Measurements from ENCODE around the gene ABCA13.

Gene ABCA13

DNA sequence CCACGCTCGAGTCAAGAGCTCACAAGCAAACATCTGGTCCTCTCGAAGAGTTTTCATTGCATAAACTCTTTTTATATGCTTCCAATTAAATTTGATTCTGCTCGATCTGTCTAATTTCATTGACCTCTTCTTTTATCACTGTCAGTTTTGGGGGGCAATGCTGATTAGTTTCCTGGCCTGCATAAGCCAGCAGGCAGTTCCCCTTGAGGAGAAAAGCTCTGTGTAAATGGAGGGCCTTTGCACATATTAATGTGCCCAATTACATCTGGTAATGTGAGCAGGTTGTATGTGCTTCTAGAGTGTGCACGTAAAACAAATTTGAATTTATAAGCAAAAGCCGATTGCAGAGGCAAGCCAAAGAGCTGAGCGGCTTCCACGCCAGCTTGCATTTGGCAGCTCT is 210.3 kb downstream of the ABCA13 start:
- DNase-seq = no peak

DNA sequence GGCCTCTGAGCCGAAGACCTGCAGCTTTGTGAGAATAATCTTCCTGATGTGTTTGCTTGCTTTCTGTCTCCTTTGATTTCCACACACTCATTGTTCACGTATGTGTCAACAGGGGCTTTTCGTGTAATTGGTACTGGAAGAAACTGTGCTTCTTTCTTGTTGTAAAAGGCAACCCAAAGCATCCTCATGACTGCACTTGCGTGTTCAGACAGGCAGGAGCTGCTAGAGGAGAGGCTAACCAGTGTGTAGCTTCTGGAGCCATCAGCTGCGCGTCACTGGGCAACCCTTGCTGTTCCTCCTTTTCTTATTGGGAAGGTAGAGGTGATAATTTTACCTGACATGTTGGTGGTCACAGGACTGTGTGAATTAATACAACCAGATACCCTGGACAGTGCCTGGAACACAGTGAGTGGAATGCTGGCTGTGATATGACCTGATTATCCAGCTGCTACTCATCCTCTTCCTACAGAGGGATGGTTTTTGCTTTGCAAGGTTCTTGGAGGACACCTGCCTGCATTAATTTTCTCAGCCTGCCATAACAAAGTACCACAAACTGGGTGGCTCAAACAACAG is 213.0 kb downstream of the ABCA13 start:
- DNase-seq = no peak

DNA sequence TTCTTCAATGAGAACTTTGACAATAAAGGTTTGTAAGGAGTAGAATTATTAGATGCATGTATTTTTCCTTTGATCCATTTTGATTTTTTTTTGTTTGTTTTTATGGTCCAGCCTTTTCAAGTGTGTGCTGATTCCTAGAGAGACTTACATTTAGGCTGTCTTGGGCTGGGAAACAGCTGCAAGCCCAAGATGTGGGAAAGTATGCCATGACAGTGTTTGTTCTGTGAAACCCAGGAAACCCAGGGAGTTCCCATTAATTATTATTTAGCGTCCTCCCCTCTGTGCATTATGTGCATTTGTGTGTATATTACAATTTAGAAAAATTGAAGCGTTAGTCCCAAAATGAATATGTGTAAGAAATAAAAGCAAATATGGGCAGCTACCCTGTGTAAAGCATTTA is 216.7 kb downstream of the ABCA13 start:
- DNase-seq = no peak

DNA sequence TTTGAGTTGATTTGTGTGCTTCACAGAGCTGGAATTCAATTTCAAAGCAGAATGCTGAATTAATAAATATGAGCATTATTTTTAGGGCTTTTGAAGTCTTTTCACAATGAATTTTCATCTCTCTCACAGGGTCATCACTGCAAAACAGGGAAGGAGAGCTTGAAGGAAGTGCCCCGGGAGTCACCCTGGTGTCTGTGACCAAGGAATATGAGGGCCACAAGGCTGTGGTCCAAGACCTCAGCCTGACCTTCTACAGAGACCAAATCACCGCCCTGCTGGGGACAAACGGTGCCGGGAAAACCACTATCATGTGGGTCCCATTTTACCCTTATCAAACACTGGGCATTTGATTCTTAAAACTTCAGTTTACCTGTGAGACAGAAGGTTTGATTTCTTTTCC is 217.7 kb downstream of the ABCA13 start:
- no peak for DNase-seq

DNA sequence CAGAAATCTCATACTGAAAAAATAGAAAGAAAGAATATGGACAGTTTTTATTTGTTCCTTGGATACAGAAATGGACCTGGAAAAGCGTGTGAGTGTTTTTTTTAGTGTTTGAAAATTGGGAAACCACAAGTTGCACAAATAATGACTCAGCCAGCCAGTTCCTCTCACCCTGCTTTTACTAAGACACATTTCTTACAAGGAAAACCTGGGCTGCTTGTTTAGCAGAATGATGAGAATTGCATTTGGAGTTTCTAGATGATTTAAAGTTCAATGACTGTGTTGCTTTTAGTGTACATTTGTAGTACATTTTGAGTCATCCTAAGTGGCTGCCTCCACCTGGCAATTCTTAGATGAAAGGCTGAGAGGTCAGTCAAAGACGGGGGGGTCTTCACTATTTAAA is 218.7 kb downstream of the ABCA13 start:
- no peak for DNase-seq

DNA sequence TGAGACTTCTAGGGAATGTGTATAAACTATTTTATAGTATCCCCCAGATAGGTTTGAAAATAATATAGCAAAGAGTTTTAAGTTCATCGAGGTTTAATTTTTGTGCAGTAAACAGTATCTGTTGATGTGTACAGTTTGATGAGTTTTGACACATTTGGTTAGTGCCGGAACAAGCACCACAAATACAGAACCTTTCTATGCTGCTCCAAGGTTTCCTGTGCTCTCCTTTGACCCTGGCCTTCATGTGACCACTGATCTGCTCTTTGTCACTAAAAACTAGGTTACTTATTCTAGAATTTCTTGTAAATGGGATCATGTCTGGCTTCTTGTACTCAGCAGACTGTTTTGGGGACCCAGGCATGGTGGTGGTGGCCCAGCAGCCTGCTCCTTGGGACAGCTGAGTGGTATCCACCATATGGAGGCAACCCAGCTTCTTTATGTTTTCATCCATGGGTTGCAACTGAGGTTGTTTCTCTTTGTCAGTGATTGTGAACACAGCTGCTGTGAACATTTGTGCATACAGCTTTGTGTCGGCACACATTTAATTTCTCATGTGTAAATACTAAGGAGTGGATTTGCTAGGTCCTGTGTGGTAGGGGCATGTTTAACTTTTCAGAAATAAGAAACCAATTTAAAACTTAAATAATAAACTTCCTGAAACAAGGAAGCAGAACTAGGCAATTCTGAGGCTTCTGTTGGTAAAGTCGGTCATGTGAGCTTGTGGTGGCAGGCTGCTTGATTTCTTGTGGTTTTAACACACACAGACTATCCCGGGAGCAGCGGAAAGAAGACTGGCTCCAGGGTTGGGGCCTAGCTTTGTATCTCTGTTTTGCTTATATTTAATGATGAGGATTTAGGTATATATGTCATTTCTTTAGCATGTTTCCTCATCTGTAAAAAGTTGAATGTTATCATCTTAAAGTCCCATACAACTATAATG is 219.4 kb downstream of the ABCA13 start:
- DNase-seq = no peak

- no peak for DNase-seq
These were observed 226.9 kb downstream of the ABCA13 start for GRCh38 chr7:48398191-48398590.

DNA sequence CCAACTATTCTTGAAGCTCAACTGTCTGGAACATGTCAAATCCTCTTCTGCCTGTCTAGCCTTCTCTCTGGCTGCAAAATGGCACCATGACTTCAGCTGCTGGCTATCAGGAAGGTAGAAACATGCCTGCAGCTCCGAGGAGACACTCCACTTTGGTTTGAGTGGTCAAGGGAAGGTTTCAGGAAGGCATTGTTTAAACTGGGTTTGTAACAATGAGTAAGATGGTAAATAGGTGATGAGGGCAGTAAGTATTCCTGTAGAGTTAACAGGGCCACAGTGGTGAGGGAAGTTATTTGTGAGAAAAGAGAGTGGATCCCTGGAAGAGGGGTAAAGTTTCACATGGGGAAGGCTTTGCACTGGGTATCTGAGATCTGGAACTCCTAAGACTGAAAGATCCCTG is 231.5 kb downstream of the ABCA13 start:
- no peak for DNase-seq

DNA sequence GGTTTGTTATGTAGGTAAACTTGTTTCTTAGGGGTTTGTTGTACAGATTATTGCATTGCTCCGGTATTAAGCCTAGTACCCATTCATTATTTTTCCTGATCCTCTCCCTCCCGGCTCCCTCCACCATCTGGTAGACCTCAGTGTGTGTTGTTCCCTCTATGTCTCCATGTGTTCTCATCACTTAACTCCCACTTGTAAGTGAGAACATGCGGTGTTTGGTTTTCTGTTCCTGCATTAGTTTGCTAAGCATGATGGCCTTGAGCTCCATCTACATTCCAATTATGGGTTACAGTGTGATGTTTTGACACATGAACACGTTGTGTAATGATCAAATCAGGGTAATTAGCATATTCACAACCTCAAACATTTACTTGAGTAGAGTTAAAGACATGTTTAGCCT is 237.5 kb downstream of the ABCA13 start:
- no peak for DNase-seq

DNA sequence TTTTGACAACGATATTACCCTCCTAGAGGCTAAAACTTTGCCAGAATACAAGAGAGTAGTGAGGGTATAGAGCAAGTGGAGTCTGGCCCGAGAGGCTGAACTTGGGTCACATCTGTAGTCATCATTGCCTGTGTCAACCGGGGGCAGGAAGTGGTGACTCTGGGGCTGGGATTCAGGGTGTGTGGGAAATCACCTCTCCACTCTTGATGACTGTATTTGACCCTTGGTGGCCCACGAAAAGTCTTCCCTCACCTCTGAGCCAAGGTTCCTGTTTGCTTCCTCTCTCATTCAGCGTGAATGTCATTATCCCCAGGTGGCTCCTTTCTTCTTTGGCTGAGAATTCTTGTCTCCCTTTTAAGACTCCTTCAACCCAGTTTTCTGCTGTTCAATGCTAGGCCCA is 240.4 kb downstream of the ABCA13 start:
- no peak for DNase-seq

GRCh38 chr7:48414011-48414732 is 242.9 kb downstream of the ABCA13 start:
- no peak for DNase-seq

DNA sequence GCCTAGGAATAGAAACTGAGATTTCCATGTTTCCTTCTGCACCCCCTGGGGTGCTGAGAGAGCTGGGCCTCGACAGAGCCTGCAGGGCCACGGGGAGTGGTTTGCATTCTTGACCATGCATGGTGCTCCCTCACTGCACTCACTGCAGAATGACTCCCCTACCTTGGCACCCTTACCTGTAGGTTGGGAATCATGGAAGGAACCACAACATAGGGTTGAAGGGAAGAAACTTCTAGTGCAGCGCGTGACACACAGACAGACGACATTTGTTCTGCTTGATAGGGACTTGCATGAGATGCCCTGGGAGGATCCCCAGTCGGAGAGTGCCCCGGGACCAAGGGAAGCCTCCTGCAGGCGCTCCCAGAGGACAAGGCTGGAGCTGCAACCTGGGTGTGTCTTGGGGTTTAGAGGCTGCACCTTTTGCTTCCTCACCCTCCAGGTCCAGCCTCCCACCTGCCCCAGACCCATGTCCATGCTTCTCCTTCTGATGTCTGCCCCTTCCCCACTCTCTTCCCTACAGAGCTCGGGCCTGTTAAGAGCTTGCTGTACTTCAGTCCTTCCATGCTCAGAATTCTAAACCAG is 245.2 kb downstream of the ABCA13 start:
- DNase-seq = no peak

DNA sequence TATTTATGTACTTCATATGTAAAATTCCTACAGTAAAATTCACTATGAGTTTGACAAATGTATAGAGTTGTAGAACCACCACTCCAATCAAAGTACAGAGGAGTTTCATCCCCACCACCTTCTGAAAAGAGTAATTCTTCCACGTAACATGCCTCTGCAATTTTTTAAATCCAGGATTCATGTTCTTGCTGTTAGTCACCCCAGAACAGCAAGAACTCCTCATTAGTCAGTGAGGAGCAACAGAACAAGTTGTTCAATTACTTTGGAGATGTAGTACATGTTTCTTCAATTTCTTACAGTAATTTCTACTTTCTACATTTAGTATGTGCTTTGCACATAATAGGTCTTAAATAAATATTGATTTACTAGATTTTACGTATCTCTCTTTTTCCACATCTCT is 248.1 kb downstream of the ABCA13 start:
- no peak for DNase-seq

DNA sequence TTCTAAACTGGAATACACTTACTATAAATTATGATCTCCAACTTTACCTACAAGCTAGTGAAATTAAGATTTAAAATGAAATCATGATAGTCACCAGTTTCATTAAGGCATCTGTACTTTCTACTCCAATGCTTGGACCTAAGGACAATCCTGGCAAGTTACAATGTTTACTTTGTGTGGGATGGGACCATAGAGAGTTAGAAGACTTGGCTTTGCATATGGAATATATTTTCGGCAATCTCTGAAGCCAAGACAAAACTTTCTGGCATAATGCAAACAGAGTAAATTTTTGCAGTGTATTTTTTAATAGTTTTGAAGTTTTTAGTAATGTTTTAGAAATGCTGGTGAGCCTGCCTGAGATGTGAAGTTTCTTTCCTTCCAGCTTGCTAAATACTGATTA is 248.9 kb downstream of the ABCA13 start:
- no peak for DNase-seq

- no peak for DNase-seq
These were observed 250.1 kb downstream of the ABCA13 start for GRCh38 chr7:48421357-48421756.

DNA sequence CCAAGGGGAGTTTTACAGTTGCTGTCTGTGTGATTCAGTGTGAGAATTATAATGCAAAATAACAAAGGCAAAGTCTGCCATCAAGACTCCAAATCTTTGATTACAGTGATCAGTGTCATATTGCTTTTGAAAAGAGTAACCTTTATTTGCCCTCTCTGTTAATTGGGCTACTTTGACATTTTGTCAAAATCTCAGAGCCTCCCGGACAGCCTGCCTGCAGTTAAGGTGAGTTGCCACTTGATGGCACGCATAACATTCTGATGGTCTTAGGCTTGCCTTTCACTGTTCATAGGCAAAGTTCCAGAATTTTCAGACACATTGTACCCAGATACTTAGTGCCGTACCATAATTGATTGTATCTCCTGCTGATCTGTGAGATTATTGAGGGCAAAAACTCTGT is 253.5 kb downstream of the ABCA13 start:
- DNase-seq = no peak

DNA sequence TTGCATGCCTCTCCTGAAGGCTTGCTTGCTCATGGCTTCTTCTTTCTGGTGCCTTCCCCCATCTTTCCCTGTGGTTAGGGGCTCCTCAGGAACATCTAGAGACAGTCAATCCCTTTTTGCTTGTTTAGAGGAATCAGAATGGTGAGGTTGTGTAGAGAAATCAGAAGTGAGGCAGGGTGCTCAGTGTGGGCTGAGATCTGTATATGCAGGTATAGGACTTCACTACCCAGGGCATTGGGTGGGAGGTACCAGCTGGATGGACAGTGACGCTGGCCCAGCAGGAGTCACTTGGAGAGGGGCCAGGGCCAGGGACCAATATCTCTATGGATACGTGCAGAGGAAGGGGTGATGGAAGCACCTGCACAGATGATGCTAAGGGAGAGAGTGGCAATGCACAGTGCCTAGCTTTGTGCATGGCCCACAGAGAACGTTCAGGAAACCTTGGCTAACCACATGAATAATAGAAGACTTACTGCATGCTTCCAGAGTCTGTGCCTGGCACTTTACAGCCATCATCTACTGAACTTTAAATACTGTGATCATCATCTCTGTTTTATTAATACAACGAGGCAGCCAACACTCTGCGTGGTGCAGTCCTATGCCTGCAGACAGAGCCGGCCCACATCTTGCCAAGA is 255.2 kb downstream of the ABCA13 start:
- DNase-seq = no peak

DNA sequence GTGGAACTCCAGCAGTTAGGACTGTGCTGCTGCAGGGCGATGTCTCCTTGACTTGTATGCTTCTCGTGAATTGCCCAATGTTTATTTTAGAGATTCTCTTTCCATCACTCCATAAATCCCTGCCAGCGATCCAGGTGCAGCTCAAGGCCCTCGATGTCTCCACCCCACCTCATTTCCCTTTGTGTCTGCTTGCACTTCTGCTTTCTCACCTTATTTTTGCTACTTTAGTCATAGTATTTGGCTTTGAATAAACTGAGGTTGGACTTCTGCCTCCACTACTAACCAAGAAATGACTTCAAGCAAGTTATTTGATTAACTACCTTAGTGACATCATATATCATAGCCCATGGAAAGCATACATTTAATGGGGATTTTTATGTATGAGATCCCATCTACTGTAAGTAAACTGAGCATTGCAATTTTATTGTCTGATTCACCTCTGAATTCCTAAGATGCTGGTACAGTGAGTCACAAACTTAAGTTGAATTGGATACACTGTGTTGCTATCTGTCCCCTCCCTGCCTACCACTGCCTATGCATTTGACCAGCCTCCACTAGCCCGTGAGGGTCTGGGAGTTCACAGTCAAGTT is 255.8 kb downstream of the ABCA13 start:
- no peak for DNase-seq

DNA sequence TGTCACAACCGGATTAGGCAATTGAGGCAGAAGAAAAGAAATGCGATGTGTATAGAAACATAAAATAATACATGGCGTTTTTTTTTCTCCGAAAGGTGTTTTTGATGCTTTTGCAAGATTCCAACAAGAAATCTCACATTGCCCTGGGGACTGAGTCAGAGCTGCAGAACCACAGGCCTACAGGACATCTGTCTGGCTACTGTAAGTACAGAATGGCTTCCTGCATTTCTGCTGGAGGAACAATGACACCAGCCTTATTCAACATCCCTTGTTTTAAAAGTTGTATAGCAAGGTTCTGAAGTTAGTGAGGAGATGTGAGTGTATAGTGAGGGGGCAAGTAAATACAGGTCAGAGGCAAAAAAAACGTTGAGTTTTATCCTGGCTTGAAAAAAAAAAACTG is 256.4 kb downstream of the ABCA13 start:
- no peak for DNase-seq

- no peak for DNase-seq
These were observed 256.9 kb downstream of the ABCA13 start for GRCh38 chr7:48428091-48428684.

- DNase-seq = no peak
These were observed 257.9 kb downstream of the ABCA13 start for GRCh38 chr7:48429117-48429516.

GRCh38 chr7:48438206-48438605 is 266.9 kb downstream of the ABCA13 start:
- no peak for DNase-seq
